GM21526 (cell line): ENCODE measurements around the gene DNAAF8.
"Not testable (repeated sequence)": the region's sequence is repeated elsewhere in the genome, so short reads cannot be mapped to it uniquely, and the experiment has no call there.

Source experiments
- ATAC-seq: cut with Tn5 transposase; IDR thresholded peaks from one replicate; pipeline ENCODE4 v1.9.1; 2021; ENCODE audit warnings: moderate library complexity; ENCODE audit not compliant: unreplicated experiment, low FRiP score

Gene DNAAF8

GRCh38 chr16:4714996-4715395, 19.3 kb upstream of the DNAAF8 start:
- no peak for ATAC-seq

- no peak for ATAC-seq
Observed at GRCh38 chr16:4718466-4718865, 15.9 kb upstream of the DNAAF8 start.

- ATAC-seq, result no peak
Observed at GRCh38 chr16:4723071-4723767, 11.1 kb upstream of the DNAAF8 start.

- ATAC-seq, result no peak
Observed at GRCh38 chr16:4724661-4725270, 9.6 kb upstream of the DNAAF8 start.

- no peak for ATAC-seq
Observed at GRCh38 chr16:4726616-4727015, 7.7 kb upstream of the DNAAF8 start.

- ATAC-seq, result no peak
Observed at GRCh38 chr16:4728676-4729075, 5.7 kb upstream of the DNAAF8 start.

- no peak for ATAC-seq
Observed at GRCh38 chr16:4729876-4730275, 4.5 kb upstream of the DNAAF8 start.

- ATAC-seq, result no peak
Observed at GRCh38 chr16:4733211-4733742, 1.1 kb upstream of the DNAAF8 start.

GRCh38 chr16:4733747-4734062, 632 bp upstream of the DNAAF8 start:
- no peak for ATAC-seq

GRCh38 chr16:4734730-4735535, 596 bp downstream of the DNAAF8 start:
- peak; percentile 53 for ATAC-seq

- no peak for ATAC-seq
Observed at GRCh38 chr16:4736546-4736945, 2.2 kb downstream of the DNAAF8 start.

GRCh38 chr16:4737545-4737944, 3.2 kb downstream of the DNAAF8 start:
- no peak for ATAC-seq

- ATAC-seq, result not testable (repeated sequence)
Observed at GRCh38 chr16:4738370-4738769, 4.0 kb downstream of the DNAAF8 start.

- ATAC-seq, result no peak
Observed at GRCh38 chr16:4743226-4743878, 9.0 kb downstream of the DNAAF8 start.

GRCh38 chr16:4744555-4745273, 10.4 kb downstream of the DNAAF8 start:
- no peak for ATAC-seq

GRCh38 chr16:4745274-4745569, 10.9 kb downstream of the DNAAF8 start:
- no peak for ATAC-seq

GRCh38 chr16:4746215-4746614, 11.9 kb downstream of the DNAAF8 start:
- no peak for ATAC-seq

GRCh38 chr16:4746991-4747574, 12.7 kb downstream of the DNAAF8 start:
- no peak for ATAC-seq

GRCh38 chr16:4747906-4748681, 13.8 kb downstream of the DNAAF8 start:
- ATAC-seq, result no peak
